MM.1S (cell line): ENCODE results near the gene OR52E5.

ENCODE experiments used
- EZH2 ChIP-seq: fragments of 300-600 bp; sonication (generic); optimal IDR thresholded peaks from 2 replicates; pipeline ENCODE3; 2017; ENCODE audit warnings: low read depth, mild to moderate bottlenecking, antibody characterized with exemption, low read length, mixed read lengths
- EZH2phosphoT487 ChIP-seq: fragments of 300-600 bp; sonication (generic); IDR thresholded peaks from 2 replicates; pipeline ENCODE4 v1.6.1; 2018; ENCODE audit warnings: antibody characterized with exemption, low read length
- TF ChIP-seq, protein P1 (sequence below): fragments of 300-600 bp; sonication (generic); IDR thresholded peaks from 2 replicates; pipeline ENCODE4 v1.5.1; 2016; ENCODE audit warnings: antibody characterized with exemption, low read length, mixed read lengths

DNA sequence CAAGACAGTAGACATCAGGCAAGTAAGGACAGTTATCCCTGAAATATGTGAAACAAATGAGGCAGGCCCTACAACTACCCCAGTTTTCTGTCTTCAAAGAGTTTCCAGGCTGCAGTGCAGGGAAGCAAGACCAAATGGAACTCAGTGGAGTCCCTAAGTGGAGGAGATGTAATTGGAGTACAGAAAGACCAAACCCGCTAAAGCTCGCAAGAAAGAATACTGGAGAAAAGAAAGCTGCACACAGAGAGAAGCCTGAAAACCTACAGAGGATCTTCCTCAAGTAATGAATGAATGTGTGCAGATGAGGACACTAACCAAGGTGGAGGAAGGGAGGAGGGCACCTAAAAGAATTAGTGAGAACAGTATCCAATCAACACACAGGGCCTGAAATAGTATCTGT is 47.7 kb downstream of the OR52E5 start:
- TF ChIP-seq, protein P1, sequence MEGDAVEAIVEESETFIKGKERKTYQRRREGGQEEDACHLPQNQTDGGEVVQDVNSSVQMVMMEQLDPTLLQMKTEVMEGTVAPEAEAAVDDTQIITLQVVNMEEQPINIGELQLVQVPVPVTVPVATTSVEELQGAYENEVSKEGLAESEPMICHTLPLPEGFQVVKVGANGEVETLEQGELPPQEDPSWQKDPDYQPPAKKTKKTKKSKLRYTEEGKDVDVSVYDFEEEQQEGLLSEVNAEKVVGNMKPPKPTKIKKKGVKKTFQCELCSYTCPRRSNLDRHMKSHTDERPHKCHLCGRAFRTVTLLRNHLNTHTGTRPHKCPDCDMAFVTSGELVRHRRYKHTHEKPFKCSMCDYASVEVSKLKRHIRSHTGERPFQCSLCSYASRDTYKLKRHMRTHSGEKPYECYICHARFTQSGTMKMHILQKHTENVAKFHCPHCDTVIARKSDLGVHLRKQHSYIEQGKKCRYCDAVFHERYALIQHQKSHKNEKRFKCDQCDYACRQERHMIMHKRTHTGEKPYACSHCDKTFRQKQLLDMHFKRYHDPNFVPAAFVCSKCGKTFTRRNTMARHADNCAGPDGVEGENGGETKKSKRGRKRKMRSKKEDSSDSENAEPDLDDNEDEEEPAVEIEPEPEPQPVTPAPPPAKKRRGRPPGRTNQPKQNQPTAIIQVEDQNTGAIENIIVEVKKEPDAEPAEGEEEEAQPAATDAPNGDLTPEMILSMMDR = no peak
- TF ChIP-seq EZH2 (no peak), EZH2phosphoT487 (no peak)
